Brain microvascular endothelial cell (primary cell): Measurements from ENCODE around the gene CCDC90B.

ENCODE experiments used
- DNase-seq: peaks from one replicate; pipeline ENCODE4 v3.0.0-alpha.2; 2020
- H3K27ac ChIP-seq: fragments of 250-450 bp; sonication (Bioruptor Pico); 2 replicates; pipeline ENCODE4 v1.5.1; 2020; ENCODE audit warnings: mild to moderate bottlenecking, moderate library complexity
- H3K27me3 ChIP-seq: fragments of 250-450 bp; sonication (Bioruptor Pico); replicated peaks from 2 replicates; pipeline ENCODE4 v1.5.1; 2020; ENCODE audit warnings: mild to moderate bottlenecking
- H3K36me3 ChIP-seq: fragments of 250-450 bp; sonication (Bioruptor Pico); replicated peaks from 2 replicates; pipeline ENCODE4 v1.5.1; 2020; ENCODE audit warnings: mild to moderate bottlenecking
- H3K4me3 ChIP-seq: 2 replicates; pipeline ENCODE4 v1.5.1; 2011; ENCODE audit warnings: low read depth, mild to moderate bottlenecking, control low read depth, low read length, moderate library complexity
- in situ Hi-C: cut with HindIII; loops from 2 replicates; pipeline ENCODE4 v1.10.0; 2017; ENCODE audit warnings: low sequenced_read_pairs, low pct_ligation_motif_present
- TF ChIP-seq, protein P1 (sequence below): IDR thresholded peaks from 2 replicates; pipeline ENCODE4 v1.5.1; 2011; ENCODE audit warnings: low read depth, mild to moderate bottlenecking, moderate library complexity, low read length, control low read depth, inconsistent platforms; ENCODE audit errors: missing control alignments

CCDC90B gene

GRCh38 chr11:83306200-83307080, 20.3 kb upstream of the CCDC90B start:
- Histone ChIP-seq H3K4me3 (no peak overlapping the region), H3K27me3 (no peaks in the 10 kb centered on the region), H3K36me3 (no peaks in the 10 kb centered on the region), H3K27ac (no peak overlapping the region)
- DNase-seq: no peak
- in situ Hi-C loops: no loop called here
- TF ChIP-seq, protein P1, sequence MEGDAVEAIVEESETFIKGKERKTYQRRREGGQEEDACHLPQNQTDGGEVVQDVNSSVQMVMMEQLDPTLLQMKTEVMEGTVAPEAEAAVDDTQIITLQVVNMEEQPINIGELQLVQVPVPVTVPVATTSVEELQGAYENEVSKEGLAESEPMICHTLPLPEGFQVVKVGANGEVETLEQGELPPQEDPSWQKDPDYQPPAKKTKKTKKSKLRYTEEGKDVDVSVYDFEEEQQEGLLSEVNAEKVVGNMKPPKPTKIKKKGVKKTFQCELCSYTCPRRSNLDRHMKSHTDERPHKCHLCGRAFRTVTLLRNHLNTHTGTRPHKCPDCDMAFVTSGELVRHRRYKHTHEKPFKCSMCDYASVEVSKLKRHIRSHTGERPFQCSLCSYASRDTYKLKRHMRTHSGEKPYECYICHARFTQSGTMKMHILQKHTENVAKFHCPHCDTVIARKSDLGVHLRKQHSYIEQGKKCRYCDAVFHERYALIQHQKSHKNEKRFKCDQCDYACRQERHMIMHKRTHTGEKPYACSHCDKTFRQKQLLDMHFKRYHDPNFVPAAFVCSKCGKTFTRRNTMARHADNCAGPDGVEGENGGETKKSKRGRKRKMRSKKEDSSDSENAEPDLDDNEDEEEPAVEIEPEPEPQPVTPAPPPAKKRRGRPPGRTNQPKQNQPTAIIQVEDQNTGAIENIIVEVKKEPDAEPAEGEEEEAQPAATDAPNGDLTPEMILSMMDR: no peak

GRCh38 chr11:83303316-83303715, 17.1 kb upstream of the CCDC90B start:
- in situ Hi-C loops: no loop called here
- TF ChIP-seq, protein P1: no peak
- no peak overlapping the region for H3K4me3 ChIP-seq
- H3K36me3 ChIP-seq: no peaks in the 10 kb centered on the region
- no peak for DNase-seq
- H3K27ac ChIP-seq: no peak overlapping the region
- no peaks in the 10 kb centered on the region for H3K27me3 ChIP-seq

GRCh38 chr11:83302151-83302550, 16.0 kb upstream of the CCDC90B start:
- no peak for DNase-seq
- TF ChIP-seq, protein P1: no peak
- H3K4me3 ChIP-seq: no peak overlapping the region
- no peak overlapping the region for H3K27ac ChIP-seq
- H3K36me3 ChIP-seq: no peaks in the 10 kb centered on the region
- no peaks in the 10 kb centered on the region for H3K27me3 ChIP-seq
- in situ Hi-C loops: no loop called here

DNA sequence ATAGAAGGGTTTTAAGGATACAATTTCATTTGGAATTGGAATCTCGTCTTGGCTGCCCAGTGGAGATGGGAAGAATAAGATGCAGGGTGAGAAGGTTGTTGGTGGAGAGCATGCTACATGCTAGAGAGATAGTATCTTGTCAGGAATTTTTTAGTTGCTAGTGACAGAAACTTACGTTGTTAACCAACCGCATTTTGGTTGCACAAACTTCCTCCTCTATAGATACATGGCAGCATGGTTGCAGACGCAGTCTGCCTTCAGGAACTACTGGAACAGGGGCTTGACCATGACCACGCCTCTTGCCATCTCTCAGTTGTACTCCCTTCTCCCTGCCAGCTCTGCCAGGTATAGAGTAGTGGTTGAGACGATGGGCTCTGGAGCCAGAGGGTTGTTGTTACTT, 13.5 kb upstream of the CCDC90B start:
- Histone ChIP-seq H3K4me3 (no peak overlapping the region), H3K27ac (no peak overlapping the region), H3K27me3 (no peaks in the 10 kb centered on the region), H3K36me3 (no peaks in the 10 kb centered on the region)
- in situ Hi-C loops: loop anchor here (25.0 kb wide), 1 partner anchor 513 kb away; no protein-coding TSS in a partner anchor
- no peak for DNase-seq
- TF ChIP-seq, protein P1: no peak

DNA sequence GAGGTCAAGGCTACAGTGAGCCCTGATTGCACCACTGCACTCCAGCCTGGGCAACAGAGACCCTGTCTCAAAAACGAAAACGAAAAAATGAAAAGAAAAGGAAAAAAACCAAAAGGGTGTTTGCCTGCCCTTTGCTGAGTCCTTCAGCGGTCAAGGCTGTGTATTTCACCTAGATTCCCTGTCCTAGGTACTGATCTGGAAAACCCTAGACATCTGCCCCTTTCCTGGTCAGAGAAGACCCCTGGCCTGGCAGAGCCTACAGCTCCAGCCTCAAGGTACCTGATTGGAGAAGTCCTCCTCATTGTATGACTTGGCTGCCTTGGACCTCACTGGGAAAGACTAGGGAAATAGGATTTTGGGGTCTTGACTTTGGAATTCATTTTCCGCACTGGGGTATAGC, 8.0 kb upstream of the CCDC90B start:
- DNase-seq: no peak
- TF ChIP-seq, protein P1: no peak
- no peak overlapping the region for H3K4me3 ChIP-seq
- H3K27me3 ChIP-seq: no peaks in the 10 kb centered on the region
- in situ Hi-C loops: loop anchor here (25.0 kb wide), 1 partner anchor 518 kb away; no protein-coding TSS in a partner anchor
- H3K36me3 ChIP-seq: no peaks in the 10 kb centered on the region
- H3K27ac ChIP-seq: no peak overlapping the region

DNA sequence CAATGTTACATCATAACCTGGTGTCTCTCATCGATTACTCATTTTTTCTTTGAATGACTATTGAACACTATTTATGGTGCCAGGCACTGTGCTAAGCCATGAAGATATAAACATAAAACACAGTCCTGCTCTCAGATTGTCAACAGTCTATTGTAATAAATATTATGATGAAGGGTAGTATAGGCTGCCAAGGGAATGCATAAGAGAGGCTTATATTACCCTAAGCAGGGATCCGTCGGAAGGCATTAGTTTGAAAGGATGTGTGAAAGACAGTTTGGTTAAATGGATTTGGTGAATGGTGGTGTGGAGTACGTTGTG, 7.2 kb upstream of the CCDC90B start:
- no peak for DNase-seq
- H3K27me3 ChIP-seq: no peaks in the 10 kb centered on the region
- H3K4me3 ChIP-seq: no peak overlapping the region
- in situ Hi-C loops: loop anchor here (25.0 kb wide), 1 partner anchor 519 kb away; no protein-coding TSS in a partner anchor
- H3K27ac ChIP-seq: no peak overlapping the region
- no peaks in the 10 kb centered on the region for H3K36me3 ChIP-seq
- TF ChIP-seq, protein P1: no peak
